Measurements from ENCODE around the gene CTPS1.

Gene CTPS1

GRCh38 chr1:40971966-40972365, 7.5 kb upstream of the CTPS1 start:
- FAIRE-seq, result no peak

GRCh38 chr1:40973912-40974311, 5.6 kb upstream of the CTPS1 start:
- FAIRE-seq, result no peak

GRCh38 chr1:40974945-40975344, 4.6 kb upstream of the CTPS1 start:
- no peak for FAIRE-seq

GRCh38 chr1:40976952-40977690, 2.4 kb upstream of the CTPS1 start:
- FAIRE-seq, result no peak

- no peak for FAIRE-seq
Observed at GRCh38 chr1:40977716-40978115, 1.8 kb upstream of the CTPS1 start.

- no peak for FAIRE-seq
Observed at GRCh38 chr1:40978886-40979240, 633 bp upstream of the CTPS1 start.

GRCh38 chr1:40980068-40980452, 564 bp downstream of the CTPS1 start:
- no peak for FAIRE-seq

GRCh38 chr1:40980453-40981121, 1.1 kb downstream of the CTPS1 start:
- FAIRE-seq, result no peak

GRCh38 chr1:40981691-40982448, 2.4 kb downstream of the CTPS1 start:
- no peak for FAIRE-seq

- no peak for FAIRE-seq
Observed at GRCh38 chr1:40982721-40983120, 3.2 kb downstream of the CTPS1 start.

GRCh38 chr1:40983286-40983685, 3.8 kb downstream of the CTPS1 start:
- FAIRE-seq, result no peak

- FAIRE-seq, result no peak
Observed at GRCh38 chr1:40984066-40984465, 4.6 kb downstream of the CTPS1 start.

GRCh38 chr1:40984531-40984930, 5.0 kb downstream of the CTPS1 start:
- FAIRE-seq, result no peak

GRCh38 chr1:40985161-40985560, 5.7 kb downstream of the CTPS1 start:
- no peak for FAIRE-seq

- FAIRE-seq, result no peak
Observed at GRCh38 chr1:40985875-40986274, 6.4 kb downstream of the CTPS1 start.

- no peak for FAIRE-seq
Observed at GRCh38 chr1:40986328-40986783, 6.9 kb downstream of the CTPS1 start.

GRCh38 chr1:40986956-40987355, 7.5 kb downstream of the CTPS1 start:
- FAIRE-seq, result no peak

GRCh38 chr1:40987439-40988276, 8.2 kb downstream of the CTPS1 start:
- no peak for FAIRE-seq

GRCh38 chr1:40988280-40988679, 8.8 kb downstream of the CTPS1 start:
- no peak for FAIRE-seq

- no peak for FAIRE-seq
Observed at GRCh38 chr1:40989066-40989465, 9.6 kb downstream of the CTPS1 start.

GRCh38 chr1:40997096-40997495, 17.6 kb downstream of the CTPS1 start:
- no peak for FAIRE-seq

- FAIRE-seq, result no peak
Observed at GRCh38 chr1:40998668-40999067, 19.2 kb downstream of the CTPS1 start.

- FAIRE-seq, result no peak
Observed at GRCh38 chr1:41003127-41003639, 23.7 kb downstream of the CTPS1 start.

All from islet of Langerhans (tissue), 1 donor.